AG09319 (cell line): Measurements from ENCODE around the gene EBPL.
"Not testable (repeated sequence)": the region's sequence is repeated elsewhere in the genome, so short reads cannot be mapped to it uniquely, and the experiment has no call there.

Source experiments
- DNase-seq: peaks from one replicate; pipeline ENCODE4 v3.0.0-alpha.2; 2010; ENCODE audit warnings: low read depth; ENCODE audit errors: extremely low read depth
- CTCF ChIP-seq: IDR thresholded peaks from 2 replicates; pipeline ENCODE4 v1.5.1; 2011; ENCODE audit warnings: low read depth, mild to moderate bottlenecking, inconsistent platforms, low read length, moderate library complexity

Gene EBPL

GRCh38 chr13:49624229-49624628 is 67.1 kb downstream of the EBPL start:
- no peak for TF ChIP-seq CTCF
- DNase-seq = no peak

- no peak for DNase-seq
- TF ChIP-seq CTCF = no peak
These were observed 68.9 kb downstream of the EBPL start for GRCh38 chr13:49622174-49622946.

GRCh38 chr13:49620170-49620621 is 71.1 kb downstream of the EBPL start:
- DNase-seq = no peak
- TF ChIP-seq CTCF = no peak

GRCh38 chr13:49616676-49617065 is 74.6 kb downstream of the EBPL start:
- TF ChIP-seq CTCF = no peak
- peak; percentile 12 for DNase-seq

- no peak for DNase-seq
- no peak for TF ChIP-seq CTCF
These were observed 75.2 kb downstream of the EBPL start for GRCh38 chr13:49615836-49616675.

- not testable (repeated sequence) for DNase-seq
These were observed 79.2 kb downstream of the EBPL start for GRCh38 chr13:49612042-49612441.
